Mammary epithelial cell (primary cell): ENCODE data around the gene SSC5D.
A peak's percentile ranks its signal among the peaks of the same experiment; 100 is the strongest.

Experiments used
- CTCF ChIP-seq, 2 donors: IDR thresholded peaks in 1 of 2; conservative IDR thresholded peaks in 1 of 2; 2 replicates each; pipeline ENCODE4 v1.5.1; 2011 to 2012; ENCODE audit warnings: inconsistent platforms in 2 of 2, low read length in 2 of 2, mild to moderate bottlenecking in 2 of 2, control low read depth in 1 of 2, low read depth in 1 of 2; ENCODE audit not compliant: insufficient read depth in 1 of 2; ENCODE audit errors: extremely low read depth in 1 of 2
- EZH2 ChIP-seq: IDR thresholded peaks from 2 replicates; pipeline ENCODE4 v1.6.1; 2012; ENCODE audit warnings: low read length, inconsistent platforms, borderline replicate concordance

- TF ChIP-seq CTCF (conservative IDR thresholded peaks at IDR 0.05 in 1 of 2, IDR thresholded peaks at IDR 0.05 in 1 of 2; ENCODE audit: extremely low read depth in 1 of 2, insufficient read depth in 1 of 2, low read depth in 1 of 2, low read length in 2 of 2) = no peak
- peak; percentile 71 for TF ChIP-seq EZH2
Observed at GRCh38 chr19:55451965-55452748, 36.1 kb upstream of the SSC5D start.
